ENCODE results near the gene YBX2.

The YBX2 gene

GRCh38 chr17:7243453-7243729, 51.0 kb downstream of the YBX2 start:
- DNase-seq (ENCODE audit: low read depth) = no peak

DNA sequence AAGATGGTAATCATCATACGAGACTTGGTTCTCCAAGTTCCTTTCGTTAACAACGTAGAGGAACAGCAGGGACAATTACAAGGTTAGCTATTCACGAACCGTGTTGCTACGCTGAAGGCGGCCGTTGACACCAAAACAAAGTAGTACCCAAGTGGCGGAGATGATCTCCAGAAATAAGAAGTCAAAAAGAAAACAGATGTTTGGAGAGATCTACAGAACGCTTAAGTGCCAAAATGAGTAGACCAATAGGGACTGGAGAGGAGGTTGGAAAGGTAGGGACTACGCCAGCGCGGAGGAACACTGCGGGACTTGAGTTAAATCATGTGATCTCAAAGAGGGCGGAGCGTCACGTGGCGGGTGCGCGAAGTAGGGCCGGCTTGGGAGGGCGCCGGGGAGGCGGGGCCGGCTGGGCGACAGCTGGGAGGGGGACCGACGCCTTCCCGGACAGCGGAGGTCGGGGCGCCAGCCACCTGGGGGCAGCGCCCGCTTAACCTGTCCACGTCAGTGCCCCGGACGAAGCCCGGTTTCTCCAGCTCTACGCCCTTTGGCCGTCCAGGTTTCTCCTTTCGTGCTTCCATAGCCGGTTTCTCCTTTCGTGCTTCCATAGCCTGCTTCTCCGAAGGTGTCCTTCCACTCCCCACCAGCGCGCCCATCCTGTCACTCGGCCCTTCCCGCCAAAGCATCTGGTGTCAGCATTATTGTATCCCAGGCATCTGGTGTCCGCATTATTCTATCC, 51.6 kb downstream of the YBX2 start:
- DNase-seq (ENCODE audit: low read depth) = peak; percentile 90

DNA sequence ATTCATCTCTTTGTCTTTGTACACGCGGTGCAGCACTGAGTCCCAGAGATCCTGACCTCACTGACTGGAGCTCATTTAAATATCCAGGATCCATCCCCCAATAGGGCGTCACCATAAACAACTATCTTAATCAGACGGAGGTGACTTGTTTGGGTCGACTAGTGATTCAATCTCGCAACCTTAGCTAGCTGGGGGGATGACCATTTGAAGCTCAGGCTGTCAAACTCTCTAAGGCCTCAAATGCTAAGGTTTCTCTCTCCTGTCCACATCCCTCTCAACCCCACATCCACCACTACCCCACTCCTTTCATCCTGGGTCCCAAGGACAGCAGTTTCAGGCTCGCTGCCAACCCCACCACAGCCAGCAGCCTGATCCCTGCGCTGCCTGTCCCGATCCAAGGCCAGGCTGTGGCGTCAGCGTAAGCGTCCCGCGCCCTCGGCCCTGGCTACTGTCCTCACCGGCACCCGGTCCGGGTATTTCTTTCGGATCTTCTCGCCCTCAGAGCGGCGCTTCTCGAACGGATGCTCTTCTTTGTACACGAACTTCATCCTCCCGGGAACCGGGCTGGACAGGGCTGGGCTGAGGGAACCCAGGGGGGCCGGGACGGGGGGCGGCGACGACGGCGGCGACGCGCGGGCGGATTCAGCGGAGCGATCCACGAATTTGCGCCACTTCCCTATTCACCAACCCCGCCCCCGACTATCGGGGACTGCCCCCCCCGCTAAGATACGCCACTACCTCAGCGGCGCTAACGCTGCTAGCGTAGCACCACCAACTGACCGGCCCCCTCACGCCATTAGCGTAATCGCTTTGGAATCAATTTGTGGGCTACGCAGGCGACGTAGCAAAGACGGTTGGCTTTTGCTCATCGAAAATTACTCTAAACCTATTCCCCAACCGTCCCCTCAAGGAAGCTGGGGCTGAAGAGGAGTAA, 52.4 kb downstream of the YBX2 start, which contains the start of gene GABARAP:
GABARAP (minus strand) TSS at position 667 of the 934 bp plus-strand sequence; CDS start at position 548, 119 bp downstream.
- peak; percentile 84 for DNase-seq (ENCODE audit: low read depth)

DNA sequence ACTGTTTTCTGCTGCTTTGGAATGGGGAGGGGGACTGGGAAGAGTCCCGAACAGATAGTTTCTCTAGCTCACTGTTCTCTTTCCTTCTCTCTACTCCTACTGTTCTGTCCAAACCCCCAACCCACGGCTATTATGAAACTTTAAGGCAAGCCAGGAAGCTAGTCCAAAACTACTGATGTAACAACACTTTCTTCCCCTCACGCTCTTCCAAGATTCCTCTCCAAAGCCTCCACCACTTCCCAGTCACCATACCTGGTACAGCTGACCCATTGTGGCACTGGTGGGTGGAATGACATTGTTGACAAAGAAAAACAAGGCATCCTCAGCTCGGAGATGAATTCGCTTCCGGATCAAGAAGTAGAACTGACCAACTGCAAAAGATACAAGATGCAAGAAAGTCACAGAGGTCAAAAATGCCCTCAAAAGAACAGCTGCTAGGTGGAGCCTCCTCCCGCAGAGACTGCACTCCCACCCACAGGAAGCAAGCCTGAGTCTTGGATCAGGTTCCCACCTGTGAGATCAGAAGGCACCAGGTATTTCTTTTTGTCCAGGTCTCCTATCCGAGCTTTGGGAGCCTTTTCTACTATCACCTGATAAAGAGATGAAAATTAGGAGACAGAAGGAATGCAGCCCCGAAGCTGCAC, 53.2 kb downstream of the YBX2 start:
- DNase-seq (ENCODE audit: low read depth) = no peak

GRCh38 chr17:7240375-7240774, 54.1 kb downstream of the YBX2 start:
- no peak for DNase-seq (ENCODE audit: low read depth)

DNA sequence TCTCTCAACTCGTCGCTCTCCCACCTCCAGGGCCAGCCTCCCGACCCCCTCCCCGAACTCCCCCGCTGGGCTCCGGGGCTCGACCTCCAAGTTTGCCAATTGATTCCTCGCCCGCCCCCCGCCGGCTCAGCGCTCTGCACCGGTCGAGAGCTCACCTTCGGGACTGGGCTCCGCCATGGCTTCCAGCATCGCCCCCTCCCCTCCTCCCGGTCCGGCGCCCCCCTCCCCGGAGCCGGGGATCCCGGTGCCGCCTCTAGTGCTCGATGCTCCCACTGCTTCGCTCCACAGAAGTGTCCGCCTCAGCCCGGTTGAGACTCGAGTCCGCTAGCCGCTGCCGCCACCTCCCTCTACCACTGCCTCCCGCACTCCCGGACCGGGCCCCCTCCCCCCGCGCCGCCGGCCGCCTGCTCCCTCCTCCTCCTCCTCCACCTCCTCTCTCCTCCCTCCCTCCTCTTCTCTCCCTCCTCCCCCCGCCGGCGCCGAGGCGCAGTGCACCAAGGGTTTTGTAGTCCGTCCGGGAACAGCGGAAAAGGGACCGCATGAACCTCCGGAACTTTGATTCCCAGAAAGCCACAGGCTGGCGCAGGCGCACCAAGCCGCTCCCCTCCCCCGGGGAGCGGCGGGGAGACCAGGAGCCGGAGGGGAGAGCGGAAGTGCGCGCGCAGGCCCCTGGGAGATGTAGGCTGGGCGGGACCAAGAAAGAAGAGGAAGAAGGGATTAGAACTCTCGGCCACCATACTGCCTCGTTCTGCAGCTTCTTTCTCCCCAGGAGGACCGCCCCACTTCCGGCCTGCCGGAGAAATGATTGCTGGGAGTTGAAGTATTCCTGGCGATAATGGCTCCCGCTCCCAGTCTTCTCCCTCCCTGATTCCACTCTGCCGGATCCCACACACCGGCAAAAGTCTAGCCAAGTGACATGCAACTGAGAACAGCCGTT, 55.1 kb downstream of the YBX2 start, which contains the start of gene PHF23:
PHF23 (minus strand) TSS at position 367 of the 937 bp plus-strand sequence; CDS start at position 189, 178 bp downstream.
- DNase-seq (ENCODE audit: low read depth) = peak; percentile 97

DNA sequence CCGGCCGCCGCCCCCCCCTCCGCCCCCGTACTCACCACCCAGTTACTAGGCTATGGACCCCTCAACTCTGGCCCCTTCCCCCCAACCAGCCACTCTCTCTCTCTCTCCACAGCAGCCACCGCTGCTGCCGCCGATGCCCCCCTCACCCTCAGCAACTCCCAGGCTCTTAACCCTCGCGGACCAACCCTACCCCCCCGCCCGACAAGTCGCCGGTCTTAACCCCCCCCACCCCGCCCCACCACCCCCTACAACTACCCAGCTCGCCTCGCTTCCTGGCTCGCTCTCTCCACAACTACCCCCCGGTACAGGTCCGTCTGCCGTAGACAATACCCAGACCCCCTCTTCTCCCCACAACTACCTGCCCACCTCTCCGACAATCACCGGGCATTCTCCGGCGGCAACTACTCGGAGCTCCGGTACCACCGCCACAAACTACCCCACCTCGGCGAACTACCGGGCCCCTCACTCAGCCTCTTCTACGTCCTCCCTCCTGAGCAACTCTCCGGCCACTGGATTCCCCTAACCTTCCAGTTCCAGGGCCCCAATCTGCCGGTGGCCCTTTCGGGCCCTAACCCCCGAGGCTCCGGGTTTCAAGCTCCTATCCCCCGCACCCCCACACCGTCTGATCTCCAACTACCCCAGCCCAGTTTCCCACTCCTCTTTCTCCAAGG, 55.9 kb downstream of the YBX2 start:
- no peak for DNase-seq (ENCODE audit: low read depth)
